Measurements from ENCODE around the gene NEU4.
"Not testable (repeated sequence)": the region's sequence is repeated elsewhere in the genome, so short reads cannot be mapped to it uniquely, and the experiment has no call there.

Gene NEU4

GRCh38 chr2:241811952-241812729 lies 3.1 kb downstream of the NEU4 start:
- DNase-seq (ENCODE audit: low read depth, low spot score): no peak
- H3K27ac ChIP-seq: no peak overlapping the region

GRCh38 chr2:241812730-241813643 lies 4.0 kb downstream of the NEU4 start:
- DNase-seq (ENCODE audit: low read depth, low spot score): no peak
- no peak overlapping the region for H3K27ac ChIP-seq

DNA sequence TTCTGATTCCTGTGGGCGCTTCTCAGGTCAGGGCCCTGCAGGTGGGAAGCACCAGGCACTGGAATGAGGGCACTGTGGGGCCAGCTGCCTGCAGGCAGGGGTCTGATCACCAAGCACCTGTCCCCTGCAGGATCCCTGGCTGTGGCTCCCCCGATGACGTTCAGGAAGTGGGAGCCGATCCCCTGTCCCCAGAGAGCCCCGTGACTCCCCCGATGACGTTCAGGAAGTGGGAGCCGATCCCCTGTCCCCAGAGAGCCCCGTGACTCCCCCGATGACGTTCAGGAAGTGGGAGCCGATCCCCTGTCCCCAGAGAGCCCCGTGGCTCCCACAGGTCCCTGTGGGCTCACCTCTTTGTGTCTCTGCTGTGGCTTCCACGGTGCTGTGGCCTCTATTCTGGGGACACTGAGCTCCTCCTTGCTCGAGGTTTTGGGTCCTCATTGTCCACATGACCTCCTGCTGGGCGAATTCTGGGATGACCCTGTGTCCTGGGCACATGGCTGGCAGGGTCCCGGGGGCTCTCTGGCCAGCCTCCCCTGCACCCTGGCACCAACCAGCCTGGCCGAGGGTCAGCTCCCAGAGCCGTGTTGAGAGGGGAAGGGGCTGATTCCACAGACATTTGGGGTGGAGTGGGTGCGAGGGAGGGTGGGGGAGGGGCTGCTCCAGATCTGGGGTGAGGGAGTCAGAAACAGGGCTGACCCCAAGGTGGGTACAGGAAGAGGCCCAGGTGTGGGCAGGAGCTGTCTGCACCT lies 4.8 kb downstream of the NEU4 start:
- no peak overlapping the region for H3K27ac ChIP-seq
- DNase-seq (ENCODE audit: low read depth, low spot score): no peak

DNA sequence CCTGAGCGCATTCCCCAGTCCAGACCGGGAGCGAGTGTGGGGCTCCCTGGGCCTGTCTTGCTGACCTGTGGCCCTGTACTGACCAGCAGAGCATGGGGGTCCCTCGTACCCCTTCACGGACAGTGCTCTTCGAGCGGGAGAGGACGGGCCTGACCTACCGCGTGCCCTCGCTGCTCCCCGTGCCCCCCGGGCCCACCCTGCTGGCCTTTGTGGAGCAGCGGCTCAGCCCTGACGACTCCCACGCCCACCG lies 5.3 kb downstream of the NEU4 start:
- no peak overlapping the region for H3K27ac ChIP-seq
- no peak for DNase-seq (ENCODE audit: low read depth, low spot score)

DNA sequence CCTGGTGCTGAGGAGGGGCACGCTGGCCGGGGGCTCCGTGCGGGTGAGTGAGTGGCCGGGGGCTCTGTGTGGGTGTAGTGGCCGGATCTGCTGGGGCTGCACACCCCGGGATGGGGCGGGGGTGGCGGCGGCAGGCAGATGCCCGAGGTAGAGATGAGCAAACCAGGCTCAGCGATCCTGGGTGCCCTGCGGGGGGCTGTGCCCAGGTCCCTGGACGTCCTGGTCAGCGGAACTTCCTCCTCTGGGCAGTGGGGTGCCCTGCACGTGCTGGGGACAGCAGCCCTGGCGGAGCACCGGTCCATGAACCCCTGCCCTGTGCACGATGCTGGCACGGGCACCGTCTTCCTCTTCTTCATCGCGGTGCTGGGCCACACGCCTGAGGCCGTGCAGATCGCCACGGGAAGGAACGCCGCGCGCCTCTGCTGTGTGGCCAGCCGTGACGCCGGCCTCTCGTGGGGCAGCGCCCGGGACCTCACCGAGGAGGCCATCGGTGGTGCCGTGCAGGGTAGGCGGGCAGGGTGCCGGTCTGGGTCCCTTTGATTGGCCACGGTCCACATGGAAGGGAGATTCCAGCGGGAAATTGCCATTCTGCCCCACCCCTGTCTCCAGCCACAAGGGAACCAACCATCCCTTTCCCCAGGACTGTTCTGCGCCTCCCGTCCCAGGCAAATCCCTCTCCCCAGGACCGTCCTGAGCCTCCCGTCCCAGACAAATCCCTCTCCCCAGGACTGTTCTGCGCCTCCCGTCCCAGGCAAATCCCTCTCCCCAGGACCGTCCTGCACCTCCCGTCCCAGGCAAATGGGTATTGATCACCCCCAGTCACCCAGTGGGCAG lies 5.9 kb downstream of the NEU4 start:
- no peak for DNase-seq (ENCODE audit: low read depth, low spot score)
- H3K27ac ChIP-seq: no peak overlapping the region

- no peak for DNase-seq (ENCODE audit: low read depth, low spot score)
These were observed 6.8 kb downstream of the NEU4 start for GRCh38 chr2:241815477-241816430.

GRCh38 chr2:241816431-241817121 lies 7.6 kb downstream of the NEU4 start:
- no peak for DNase-seq (ENCODE audit: low read depth, low spot score)
- H3K27ac ChIP-seq: no peak overlapping the region

More at GRCh38 chr2:241815477-241816430, 6.8 kb downstream of the NEU4 start:
- H3K27ac ChIP-seq: no peak overlapping the region

DNA sequence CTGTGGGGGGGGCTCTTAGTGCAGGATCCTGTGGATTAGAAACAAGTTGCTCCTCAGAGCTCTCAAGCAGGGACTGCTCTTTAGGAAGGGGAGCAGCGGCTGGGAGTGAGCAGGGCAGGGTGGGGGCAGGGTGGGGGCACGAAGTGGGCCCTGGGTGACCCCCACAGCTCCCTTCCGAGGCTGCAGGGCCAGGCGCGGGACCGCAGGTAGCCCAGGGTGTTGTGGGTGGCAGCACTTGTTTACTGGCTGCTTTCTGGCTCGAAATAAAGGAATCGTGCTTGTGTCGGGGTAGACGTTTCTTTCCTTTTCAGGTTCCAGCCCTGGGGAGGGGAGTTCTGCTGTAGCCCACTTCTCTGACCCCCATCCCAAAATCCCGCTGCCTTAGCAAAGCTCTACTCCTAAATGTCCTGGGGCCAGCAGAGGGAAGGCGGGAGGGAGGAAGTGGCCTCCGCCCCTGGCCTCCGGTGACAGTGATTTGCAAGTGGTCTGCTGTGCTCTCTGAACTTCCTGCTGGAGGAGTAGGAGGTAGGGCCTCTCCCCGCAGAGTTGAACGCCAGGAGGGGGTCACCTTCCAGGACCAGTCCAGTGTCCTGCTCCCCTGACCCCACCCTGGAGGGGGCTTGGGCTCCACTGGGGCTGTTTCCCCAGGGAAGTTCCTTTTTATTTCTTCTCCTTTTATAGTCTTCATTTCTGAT lies 8.3 kb downstream of the NEU4 start:
- no peak for DNase-seq (ENCODE audit: low read depth, low spot score)

GRCh38 chr2:241817821-241818215 lies 8.8 kb downstream of the NEU4 start:
- not testable (repeated sequence) for DNase-seq (ENCODE audit: low read depth, low spot score)

More for the DNA sequence above, 8.3 kb downstream of the NEU4 start:
- H3K27ac ChIP-seq: no peak overlapping the region

GRCh38 chr2:241818229-241818942 lies 9.4 kb downstream of the NEU4 start:
- H3K27ac ChIP-seq: no peak overlapping the region
- no peak for DNase-seq (ENCODE audit: low read depth, low spot score)

More at GRCh38 chr2:241817821-241818215, 8.8 kb downstream of the NEU4 start:
- H3K27ac ChIP-seq: not testable (repeated sequence)

- DNase-seq (ENCODE audit: low read depth, low spot score): no peak
- H3K27ac ChIP-seq: no peak overlapping the region
These were observed 9.9 kb downstream of the NEU4 start for GRCh38 chr2:241818943-241819270.

DNA sequence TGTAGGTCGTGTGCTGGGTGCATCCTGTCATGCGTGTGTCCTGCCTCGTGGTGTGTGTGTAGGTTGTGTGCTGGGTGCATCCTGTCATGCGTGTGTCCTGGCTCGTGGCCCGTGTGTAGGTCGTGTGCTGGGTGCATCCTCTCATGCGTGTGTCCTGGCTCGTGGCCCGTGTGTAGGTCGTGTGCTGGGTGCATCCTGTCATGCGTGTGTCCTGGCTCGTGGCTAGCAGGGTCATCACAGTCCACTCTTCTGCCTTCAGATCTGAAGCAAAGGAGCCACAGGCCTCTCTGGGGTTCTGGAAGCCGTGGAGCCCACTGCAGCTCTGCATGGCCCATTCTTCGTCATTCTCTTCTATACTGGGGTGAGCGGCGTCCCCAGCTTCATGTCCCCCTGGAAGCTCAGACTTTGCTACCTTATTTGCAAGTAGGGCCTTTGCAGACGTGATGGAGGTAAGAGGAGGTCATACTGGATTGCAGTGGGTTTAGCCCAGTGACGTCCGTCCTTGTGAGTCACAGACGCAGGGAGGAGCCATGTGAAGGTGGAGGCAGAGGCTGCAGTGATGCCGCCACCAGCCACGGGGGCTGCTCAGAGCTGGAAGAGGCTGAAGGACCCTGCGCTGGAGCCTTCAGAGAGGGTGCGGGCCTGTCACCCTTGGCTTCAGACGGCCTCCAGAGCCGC lies 11.1 kb downstream of the NEU4 start:
- not testable (repeated sequence) for H3K27ac ChIP-seq; DNase-seq (ENCODE audit: low read depth, low spot score)

- no peak overlapping the region for H3K27ac ChIP-seq
- DNase-seq (ENCODE audit: low read depth, low spot score): no peak
These were observed 11.8 kb downstream of the NEU4 start for GRCh38 chr2:241820625-241821384.

GRCh38 chr2:241821460-241822263 lies 12.7 kb downstream of the NEU4 start:
- H3K27ac ChIP-seq: no peak overlapping the region
- no peak for DNase-seq (ENCODE audit: low read depth, low spot score)

- no peak for DNase-seq (ENCODE audit: low read depth, low spot score)
- H3K27ac ChIP-seq: no peak overlapping the region
These were observed 13.3 kb downstream of the NEU4 start for GRCh38 chr2:241822264-241822623.

Data from epithelial cell of prostate (primary cell).